Muscle layer of duodenum (tissue), 2 donors: ENCODE data around the gene ALDH1L2.

ENCODE experiments used
- H3K27ac ChIP-seq: one replicate; pipeline ENCODE4 v1.7.0; 2013; ENCODE audit warnings: mild to moderate bottlenecking, low read length
- H3K27me3 ChIP-seq: one replicate; pipeline ENCODE4 v1.7.0; 2013; ENCODE audit warnings: low read depth, mild to moderate bottlenecking, control low read depth, low read length
- H3K36me3 ChIP-seq, 2 donors: one replicate each; pipeline ENCODE4 v1.7.0; 2013; ENCODE audit warnings: low read length in 2 of 2, control low read depth in 1 of 2, mild to moderate bottlenecking in 1 of 2; ENCODE audit not compliant: insufficient read depth in 2 of 2, control insufficient read depth in 1 of 2
- H3K4me1 ChIP-seq, 2 donors: one replicate each; pipeline ENCODE4 v1.7.0; 2013; ENCODE audit warnings: low read length in 2 of 2, mild to moderate bottlenecking in 2 of 2, control low read depth in 1 of 2, moderate library complexity in 1 of 2; ENCODE audit not compliant: insufficient read depth in 2 of 2, control insufficient read depth in 1 of 2
- H3K4me3 ChIP-seq, 2 donors: one replicate each; pipeline ENCODE4 v1.7.0; 2013; ENCODE audit warnings: low read length in 2 of 2, low read depth in 1 of 2, mild to moderate bottlenecking in 1 of 2
- H3K9me3 ChIP-seq, 2 donors: one replicate each; pipeline ENCODE4 v1.7.0; 2013; ENCODE audit warnings: low read length in 2 of 2, control low read depth in 1 of 2, mild to moderate bottlenecking in 1 of 2; ENCODE audit not compliant: control insufficient read depth in 1 of 2
- donor health status: healthy.

Gene ALDH1L2

DNA sequence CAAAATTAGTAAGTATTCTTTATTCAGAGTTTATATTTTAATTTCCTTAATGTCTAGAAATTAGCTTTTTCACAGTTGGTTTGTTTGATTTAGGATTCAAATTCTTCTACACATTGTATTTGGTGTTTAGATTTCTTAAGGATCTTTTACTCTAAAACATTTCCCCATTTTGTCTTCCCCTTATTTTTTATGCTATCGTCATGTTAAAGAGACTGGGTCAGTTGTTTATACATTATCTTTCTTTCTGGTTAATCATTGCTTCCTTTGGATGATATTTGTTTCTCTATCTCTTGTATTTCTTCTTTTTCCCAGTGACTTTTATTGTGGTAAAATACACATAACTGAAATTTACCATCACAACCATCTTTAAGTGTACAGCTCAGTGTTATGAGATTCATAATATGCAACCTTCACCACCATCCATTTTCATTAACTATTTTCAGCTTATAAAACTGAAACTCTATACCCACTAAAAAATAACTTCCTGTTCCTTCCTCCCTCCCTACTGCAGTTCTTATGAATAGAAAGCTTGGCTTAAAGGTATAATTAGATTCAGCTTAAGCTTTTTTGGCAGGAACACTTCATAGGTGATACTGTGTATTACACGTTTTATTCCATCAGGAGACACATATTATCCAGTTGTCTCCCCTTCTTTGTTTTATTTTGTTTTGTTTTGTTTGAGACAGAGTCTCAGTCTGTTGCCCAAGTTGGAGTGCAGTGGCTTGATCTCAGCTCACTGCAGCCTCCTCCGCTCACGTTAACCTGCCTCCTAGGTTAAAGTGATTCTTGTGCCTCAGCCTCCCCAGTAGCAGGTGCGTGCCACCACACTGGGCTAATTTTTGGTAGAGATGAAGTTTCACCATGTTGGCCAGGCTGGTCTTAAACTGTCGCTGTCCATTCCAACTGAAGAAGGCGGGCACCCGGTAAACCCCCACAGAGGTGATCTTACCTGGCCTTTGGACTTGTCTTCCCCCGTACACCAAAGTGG lies 53.1 kb downstream of the ALDH1L2 start:
- Histone ChIP-seq H3K9me3 (no peaks in the 10 kb centered on the region), H3K36me3 (peaks cover 0 to 10% of the 10 kb centered on the region in 2 donors), H3K27me3 (no peaks in the 10 kb centered on the region), H3K4me3 (no peak overlapping the region), H3K4me1 (peaks cover 4 to 13% of the 10 kb centered on the region in 2 donors), H3K27ac (no peak overlapping the region)

DNA sequence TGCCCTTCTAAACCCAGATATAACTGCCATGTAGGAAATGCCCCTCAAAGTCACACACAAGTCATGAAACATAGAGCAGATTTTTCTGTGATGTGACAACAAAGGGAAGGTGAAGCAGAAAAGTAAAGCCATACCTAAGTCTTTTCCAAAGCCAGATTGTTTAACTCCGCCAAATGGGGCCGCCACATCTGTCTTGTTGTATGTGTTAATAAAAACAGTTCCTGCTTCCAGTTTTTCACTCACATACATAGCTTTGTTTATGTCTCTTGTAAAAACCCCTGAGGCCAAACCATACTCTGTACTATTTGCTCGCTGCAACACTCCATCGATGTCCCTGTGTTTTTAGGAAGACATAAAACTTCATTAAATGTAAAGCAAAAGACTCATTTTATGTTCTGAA lies 57.8 kb downstream of the ALDH1L2 start:
- H3K36me3 ChIP-seq: peaks cover 0 to 10% of the 10 kb centered on the region in 2 donors
- no peaks in the 10 kb centered on the region for H3K27me3 ChIP-seq
- H3K9me3 ChIP-seq: no peaks in the 10 kb centered on the region
- no peak overlapping the region for H3K27ac ChIP-seq
- H3K4me3 ChIP-seq: no peak overlapping the region
- H3K4me1 ChIP-seq: peaks cover 10 to 28% of the 10 kb centered on the region in 2 donors

DNA sequence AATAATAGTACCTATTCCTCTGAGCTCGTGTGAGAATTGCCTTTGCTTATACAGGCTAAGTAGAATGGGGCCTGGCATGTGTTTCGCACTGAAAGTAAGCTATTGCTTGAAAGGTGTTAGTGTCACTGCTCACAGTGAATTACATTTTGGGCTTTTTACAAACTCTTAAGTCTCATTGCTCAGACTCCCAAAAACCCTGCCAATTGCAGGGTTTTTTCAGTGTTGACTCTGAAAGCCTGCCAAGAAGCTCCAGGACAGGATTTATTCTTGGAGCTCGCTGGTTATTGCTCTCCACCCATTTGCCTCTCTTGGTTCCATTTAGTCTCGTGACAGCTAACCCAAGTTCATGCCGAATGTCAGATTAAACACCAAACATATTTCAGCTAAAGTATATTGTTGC lies 58.4 kb downstream of the ALDH1L2 start:
- H3K4me1 ChIP-seq: peaks cover 10 to 28% of the 10 kb centered on the region in 2 donors
- peaks cover 0 to 10% of the 10 kb centered on the region in 2 donors for H3K36me3 ChIP-seq
- no peaks in the 10 kb centered on the region for H3K27me3 ChIP-seq
- no peak overlapping the region for H3K4me3 ChIP-seq
- no peak overlapping the region for H3K27ac ChIP-seq
- H3K9me3 ChIP-seq: no peaks in the 10 kb centered on the region

DNA sequence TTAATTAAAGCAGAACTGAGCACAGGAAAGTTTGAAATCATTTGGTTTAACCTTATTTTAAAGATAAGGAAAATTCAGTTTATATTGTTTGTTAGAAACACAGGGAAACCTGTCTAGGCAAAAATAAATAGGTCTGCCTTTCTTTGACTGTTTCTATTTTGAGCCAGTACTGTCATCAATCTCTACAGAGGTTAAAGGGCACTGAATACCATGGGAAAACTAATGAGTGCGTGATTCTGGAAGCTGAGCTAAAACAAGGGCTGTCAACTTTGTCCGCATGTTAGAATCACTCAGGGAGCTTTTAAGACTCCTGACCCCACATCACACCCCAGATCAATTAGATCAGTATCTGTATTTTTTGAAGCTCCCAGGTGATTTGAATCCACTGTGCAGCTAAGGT lies 59.3 kb downstream of the ALDH1L2 start:
- Histone ChIP-seq H3K27me3 (no peaks in the 10 kb centered on the region), H3K4me1 (peaks cover 10 to 28% of the 10 kb centered on the region in 2 donors), H3K9me3 (no peaks in the 10 kb centered on the region), H3K27ac (no peak overlapping the region), H3K4me3 (no peak overlapping the region), H3K36me3 (peaks cover 0 to 6% of the 10 kb centered on the region in 2 donors)

DNA sequence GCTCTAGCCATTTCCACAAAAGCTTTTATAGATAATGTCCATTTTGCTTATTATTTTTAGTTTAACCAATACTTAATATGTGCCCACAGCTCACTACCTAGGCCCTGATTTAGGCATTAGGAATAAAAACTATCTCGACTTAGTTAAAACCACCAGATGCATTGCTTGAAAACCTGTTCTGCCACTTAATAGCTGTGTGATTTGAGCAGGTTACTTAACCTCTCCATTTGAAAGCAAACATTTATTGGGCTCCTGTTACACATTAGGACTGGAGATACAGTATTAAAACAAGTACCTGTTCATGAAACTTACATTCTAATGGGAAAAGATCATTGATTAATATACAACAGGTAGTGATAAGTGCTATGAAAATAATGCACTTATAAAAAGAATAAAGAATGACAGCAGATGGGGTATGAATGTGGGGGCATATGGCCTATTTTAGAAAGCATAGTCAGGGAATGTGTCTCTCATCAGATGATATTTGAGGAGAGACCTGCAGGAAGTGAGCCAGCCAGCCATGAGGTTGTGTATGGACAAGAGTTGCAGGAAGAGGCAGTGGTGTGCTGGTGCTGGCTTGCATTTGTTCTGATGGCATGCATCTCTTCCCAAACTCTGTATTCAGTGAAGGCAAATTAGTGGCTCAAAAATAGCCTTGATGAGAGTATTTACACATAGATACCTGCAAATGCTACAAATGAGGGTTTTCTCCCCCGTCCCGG lies 63.9 kb downstream of the ALDH1L2 start:
- Histone ChIP-seq H3K36me3 (peaks cover 3 to 9% of the 10 kb centered on the region in 2 donors), H3K4me3 (no peak overlapping the region), H3K27ac (no peak overlapping the region), H3K9me3 (no peaks in the 10 kb centered on the region), H3K4me1 (peaks cover 0 to 7% of the 10 kb centered on the region in 2 donors), H3K27me3 (no peaks in the 10 kb centered on the region)

DNA sequence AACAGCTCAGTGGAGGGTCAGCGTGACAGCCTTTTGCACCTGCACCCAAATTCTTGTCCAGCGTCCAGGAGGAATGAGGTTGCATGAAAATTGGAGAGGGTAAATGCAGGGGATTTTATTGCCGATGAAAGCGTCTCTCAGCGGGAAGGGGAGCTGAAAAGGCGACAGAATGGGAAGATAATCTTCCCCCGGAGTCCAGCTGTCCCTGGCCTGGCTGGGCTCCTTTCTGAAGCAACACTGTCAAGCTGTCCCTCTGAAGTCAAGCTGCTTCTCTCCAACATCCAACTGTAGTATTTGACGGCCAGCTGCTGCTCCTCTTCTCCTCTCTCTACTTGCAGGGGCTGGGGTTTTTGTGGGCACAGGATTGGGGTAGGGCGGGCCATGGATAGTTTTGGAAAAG lies 65.5 kb downstream of the ALDH1L2 start:
- no peak overlapping the region for H3K27ac ChIP-seq
- peaks cover 3 to 9% of the 10 kb centered on the region in 2 donors for H3K36me3 ChIP-seq
- no peaks in the 10 kb centered on the region for H3K9me3 ChIP-seq
- H3K4me1 ChIP-seq: no peaks in the 10 kb centered on the region
- H3K27me3 ChIP-seq: no peaks in the 10 kb centered on the region
- no peak overlapping the region for H3K4me3 ChIP-seq

DNA sequence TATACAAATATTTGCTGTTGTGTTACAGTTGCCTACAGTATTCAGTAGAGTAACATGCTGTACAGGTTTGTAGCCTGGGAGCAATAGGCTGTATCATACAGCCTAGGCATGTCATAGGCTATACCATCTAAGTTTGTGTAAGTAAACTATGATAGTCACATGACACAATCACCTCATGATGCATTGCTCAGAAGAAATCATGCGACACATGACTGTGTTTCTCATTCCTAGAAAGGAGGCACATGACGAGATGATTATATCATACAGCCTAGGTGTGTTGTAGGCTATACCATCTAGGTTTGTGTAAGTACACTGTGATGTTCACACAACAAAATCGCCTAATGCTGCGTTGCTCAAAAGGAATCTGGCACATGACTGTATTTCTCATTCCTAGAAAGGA lies 66.2 kb downstream of the ALDH1L2 start:
- Histone ChIP-seq H3K4me3 (no peak overlapping the region), H3K27ac (no peak overlapping the region), H3K4me1 (no peaks in the 10 kb centered on the region), H3K36me3 (peaks cover 3 to 12% of the 10 kb centered on the region in 2 donors), H3K27me3 (no peaks in the 10 kb centered on the region), H3K9me3 (no peaks in the 10 kb centered on the region)

DNA sequence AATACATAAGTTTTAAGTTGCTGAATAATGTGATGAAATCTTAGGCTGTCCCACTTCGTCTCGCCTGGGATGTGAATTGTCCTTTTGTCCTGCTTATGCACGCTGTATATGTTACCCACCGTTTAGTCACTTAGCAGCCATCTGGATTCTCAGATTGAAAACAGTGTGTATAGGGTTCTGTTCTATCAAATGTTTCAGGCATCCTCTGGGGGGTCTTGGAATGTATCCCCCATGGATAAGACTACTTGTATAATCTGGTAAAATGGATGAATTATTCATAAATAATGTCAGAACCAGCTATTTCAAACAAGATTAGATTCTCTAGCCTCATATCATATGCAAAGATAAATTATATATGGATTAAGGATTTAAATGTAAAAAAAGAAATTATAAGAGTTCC lies 68.7 kb downstream of the ALDH1L2 start:
- H3K4me1 ChIP-seq: no peaks in the 10 kb centered on the region
- no peak overlapping the region for H3K4me3 ChIP-seq
- no peaks in the 10 kb centered on the region for H3K9me3 ChIP-seq
- H3K27ac ChIP-seq: no peak overlapping the region
- H3K36me3 ChIP-seq: peaks cover 3 to 17% of the 10 kb centered on the region in 2 donors
- no peaks in the 10 kb centered on the region for H3K27me3 ChIP-seq

DNA sequence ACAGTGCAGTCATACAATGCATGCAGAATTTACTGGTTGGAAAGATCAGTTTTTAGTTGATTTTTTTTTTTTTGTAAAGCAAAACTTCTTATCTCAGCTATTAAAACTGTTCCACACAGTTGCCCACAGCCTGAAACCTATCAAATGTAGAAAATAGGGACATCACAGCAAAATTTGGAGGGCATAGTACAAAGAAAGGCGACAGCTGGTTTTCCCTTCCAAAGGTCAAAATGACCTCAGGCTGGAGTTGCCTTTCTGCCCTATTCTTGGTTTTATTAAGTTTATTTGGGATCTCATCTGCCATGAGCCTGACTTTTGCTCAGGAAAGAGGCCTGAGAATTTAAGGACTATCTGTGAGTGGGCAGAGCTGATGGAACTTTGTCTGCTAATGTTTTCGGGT lies 69.7 kb downstream of the ALDH1L2 start:
- Histone ChIP-seq H3K9me3 (no peaks in the 10 kb centered on the region), H3K27me3 (no peaks in the 10 kb centered on the region), H3K27ac (no peak overlapping the region), H3K4me3 (no peak overlapping the region), H3K36me3 (peaks cover 3 to 17% of the 10 kb centered on the region in 2 donors), H3K4me1 (no peaks in the 10 kb centered on the region)

DNA sequence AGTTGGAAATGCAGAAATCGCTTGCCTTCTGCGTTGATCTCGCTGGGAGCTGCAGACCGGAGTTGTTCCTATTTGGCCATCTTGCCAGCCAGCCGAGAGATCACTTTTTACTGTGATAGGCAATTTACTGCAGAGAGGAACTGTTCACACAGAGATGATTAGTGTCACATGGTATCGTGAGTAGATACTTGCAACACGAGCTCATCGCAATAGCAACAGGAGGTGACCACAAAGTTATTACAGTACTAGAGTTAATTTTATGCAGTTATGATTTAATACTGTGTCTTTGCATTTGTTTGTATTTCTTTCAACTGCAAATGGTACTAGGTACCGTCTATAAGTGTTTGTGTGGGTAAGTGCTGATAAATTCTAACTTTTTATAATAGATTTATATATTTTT lies 70.4 kb downstream of the ALDH1L2 start:
- Histone ChIP-seq H3K36me3 (peaks cover 3 to 17% of the 10 kb centered on the region in 2 donors), H3K27ac (no peak overlapping the region), H3K4me1 (no peaks in the 10 kb centered on the region), H3K9me3 (no peaks in the 10 kb centered on the region), H3K4me3 (no peak overlapping the region), H3K27me3 (no peaks in the 10 kb centered on the region)

DNA sequence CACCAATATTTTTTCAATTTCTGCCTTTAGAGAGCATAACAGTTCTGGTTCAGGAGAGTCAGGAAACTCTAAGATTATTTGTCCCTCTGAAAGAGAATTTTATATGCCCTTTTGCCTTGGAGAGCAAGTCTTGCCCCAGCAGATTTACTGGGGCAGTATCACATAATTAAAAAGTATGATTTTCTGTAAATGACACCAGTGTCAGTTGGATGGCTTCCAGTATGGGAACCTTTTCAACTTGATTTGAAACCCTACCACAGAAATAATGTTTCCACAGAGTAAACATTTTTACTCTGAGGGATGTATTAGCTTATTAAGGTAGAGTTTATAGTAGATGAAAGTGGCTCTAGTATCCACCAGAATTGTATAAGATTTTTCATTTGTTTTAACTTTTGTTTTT lies 82.8 kb downstream of the ALDH1L2 start:
- peaks cover 6 to 44% of the 10 kb centered on the region in 2 donors for H3K36me3 ChIP-seq

More for the DNA sequence above, 82.8 kb downstream of the ALDH1L2 start:
- Histone ChIP-seq H3K4me1 (no peaks in the 10 kb centered on the region), H3K4me3 (no peak overlapping the region), H3K9me3 (no peaks in the 10 kb centered on the region), H3K27me3 (no peaks in the 10 kb centered on the region), H3K27ac (no peak overlapping the region)
